H9 (cell line): Measurements from ENCODE around the gene OTOGL. TPM values are rescaled to one million over a fixed set of nuclear protein-coding genes. Genes with fewer than 3 reads are reported as not detected.

Experiments used
- DNase-seq: peaks from one replicate; pipeline ENCODE4 v3.0.0-alpha.2; 2017
- H2AFZ ChIP-seq: one replicate; pipeline ENCODE4 v1.6.1; 2013; ENCODE audit warnings: mild to moderate bottlenecking, low read length, control low read depth, moderate library complexity
- H2AK5ac ChIP-seq: 2 replicates; pipeline ENCODE4 v1.6.1; 2013; ENCODE audit warnings: low read length, control low read depth, mixed read lengths; ENCODE audit not compliant: insufficient read length
- H2BK120ac ChIP-seq: one replicate; pipeline ENCODE4 v1.6.1; 2013; ENCODE audit warnings: low read depth, mild to moderate bottlenecking, low read length, control low read depth, inconsistent platforms; ENCODE audit not compliant: poor library complexity, severe bottlenecking
- H2BK12ac ChIP-seq: 2 replicates; pipeline ENCODE4 v1.6.1; 2013; ENCODE audit warnings: low read length, control low read depth, mixed read lengths, low read depth; ENCODE audit not compliant: insufficient read length
- H2BK15ac ChIP-seq: 2 replicates; pipeline ENCODE4 v1.6.1; 2013; ENCODE audit warnings: low read depth, low read length, control low read depth
- H2BK20ac ChIP-seq: one replicate; pipeline ENCODE4 v1.6.1; 2013; ENCODE audit warnings: low read depth, mild to moderate bottlenecking, low read length, control low read depth, inconsistent platforms; ENCODE audit not compliant: poor library complexity, severe bottlenecking
- H2BK5ac ChIP-seq: 2 replicates; pipeline ENCODE4 v1.6.1; 2013; ENCODE audit warnings: low read length, control low read depth, mixed read lengths; ENCODE audit not compliant: insufficient read length
- H3K14ac ChIP-seq: 2 replicates; pipeline ENCODE4 v1.6.1; 2013; ENCODE audit warnings: low read length, control low read depth; ENCODE audit not compliant: insufficient read depth
- H3K18ac ChIP-seq: 2 replicates; pipeline ENCODE4 v1.6.1; 2013; ENCODE audit warnings: low read depth, mild to moderate bottlenecking, mixed read lengths, low read length, control low read depth; ENCODE audit not compliant: insufficient read length
- H3K23ac ChIP-seq: 2 replicates; pipeline ENCODE4 v1.6.1; 2013; ENCODE audit warnings: low read length, control low read depth, mixed read lengths, low read depth; ENCODE audit not compliant: insufficient read length
- H3K23me2 ChIP-seq: 2 replicates; pipeline ENCODE4 v1.6.1; 2013; ENCODE audit warnings: low read depth, mild to moderate bottlenecking, mixed read lengths, low read length, control low read depth; ENCODE audit not compliant: insufficient read length, poor library complexity, severe bottlenecking
- H3K27ac ChIP-seq: 2 replicates; pipeline ENCODE4 v1.5.1; 2013; ENCODE audit warnings: low read length, control low read depth, mixed read lengths, low read depth; ENCODE audit not compliant: insufficient read length
- H3K27me3 ChIP-seq: 2 replicates; pipeline ENCODE4 v1.6.1; 2013; ENCODE audit warnings: low read length, control low read depth, inconsistent platforms; ENCODE audit not compliant: insufficient read depth
- H3K4ac ChIP-seq: 2 replicates; pipeline ENCODE4 v1.6.1; 2013; ENCODE audit warnings: low read depth, mild to moderate bottlenecking, control low read depth, inconsistent platforms, low read length, moderate library complexity
- H3K4me1 ChIP-seq: 2 replicates; pipeline ENCODE4 v1.6.1; 2013; ENCODE audit warnings: low read length, control low read depth, inconsistent platforms; ENCODE audit not compliant: insufficient read depth
- H3K4me2 ChIP-seq: 2 replicates; pipeline ENCODE4 v1.6.1; 2013; ENCODE audit warnings: low read length, control low read depth, mixed read lengths; ENCODE audit not compliant: insufficient read length, insufficient read depth
- H3K56ac ChIP-seq: 2 replicates; pipeline ENCODE4 v1.6.1; 2013; ENCODE audit warnings: low read depth, mild to moderate bottlenecking, mixed read lengths, low read length, control low read depth; ENCODE audit not compliant: insufficient read length
- H3K79me1 ChIP-seq: 2 replicates; pipeline ENCODE4 v1.6.1; 2013; ENCODE audit warnings: low read depth, mild to moderate bottlenecking, moderate library complexity, low read length, control low read depth, inconsistent platforms; ENCODE audit not compliant: insufficient read depth, poor library complexity, severe bottlenecking
- H3K79me2 ChIP-seq: 2 replicates; pipeline ENCODE4 v1.6.1; 2013; ENCODE audit warnings: low read length, control low read depth, inconsistent platforms; ENCODE audit not compliant: insufficient read depth
- H3K9ac ChIP-seq: 2 replicates; pipeline ENCODE4 v1.6.1; 2013; ENCODE audit warnings: low read length, control low read depth, mixed read lengths; ENCODE audit not compliant: insufficient read length; ENCODE audit errors: extremely low read depth
- H3K9me3 ChIP-seq: one replicate; pipeline ENCODE4 v1.6.1; 2013; ENCODE audit warnings: low read depth, low read length, inconsistent platforms; ENCODE audit not compliant: control insufficient read depth
- H3T11ph ChIP-seq: one replicate; pipeline ENCODE4 v1.6.1; 2013; ENCODE audit warnings: mild to moderate bottlenecking, low read length, control low read depth, inconsistent platforms
- H4K20me1 ChIP-seq: one replicate; pipeline ENCODE4 v1.6.1; 2013; ENCODE audit not compliant: control insufficient read depth, insufficient read length, insufficient read depth
- H4K5ac ChIP-seq: 2 replicates; pipeline ENCODE4 v1.6.1; 2013; ENCODE audit warnings: low read depth, mild to moderate bottlenecking, mixed read lengths, low read length, control low read depth; ENCODE audit not compliant: insufficient read length
- H4K8ac ChIP-seq: replicated peaks from 2 replicates; pipeline ENCODE4 v1.6.1; 2013; ENCODE audit warnings: low read length, control low read depth, mixed read lengths, low read depth; ENCODE audit not compliant: insufficient read length
- H4K91ac ChIP-seq: 2 replicates; pipeline ENCODE4 v1.6.1; 2013; ENCODE audit warnings: low read depth, mild to moderate bottlenecking, moderate library complexity, mixed read lengths, low read length, control low read depth; ENCODE audit not compliant: insufficient read length
- H3K27ac Mint-ChIP-seq, 3 experiments: 2 replicates in 2 of 3; 3 replicates in 1 of 3; pipeline ENCODE4 v1.8.0; 2020 to 2021; ENCODE audit warnings: mixed read lengths in 3 of 3, mild to moderate bottlenecking in 1 of 3, moderate library complexity in 1 of 3
- H3K27me3 Mint-ChIP-seq: 2 replicates; pipeline ENCODE4 v1.8.0; 2021; ENCODE audit warnings: low read depth, mild to moderate bottlenecking, moderate library complexity, mixed read lengths
- H3K36me3 Mint-ChIP-seq, 3 experiments: 2 replicates in 2 of 3; 3 replicates in 1 of 3; pipeline ENCODE4 v1.8.0; 2020 to 2021; ENCODE audit warnings: low read depth in 3 of 3, mixed read lengths in 3 of 3; ENCODE audit not compliant: insufficient read depth in 1 of 3
- H3K4me1 Mint-ChIP-seq, 2 experiments: 2 replicates each; pipeline ENCODE4 v1.8.0; 2020; ENCODE audit warnings: mixed read lengths in 2 of 2
- H3K4me3 Mint-ChIP-seq, 2 experiments: 2 replicates in 1 of 2; 3 replicates in 1 of 2; pipeline ENCODE4 v1.8.0; 2020 to 2021; ENCODE audit warnings: mild to moderate bottlenecking in 2 of 2, mixed read lengths in 2 of 2, moderate library complexity in 1 of 2
- H3K9me3 Mint-ChIP-seq, 2 experiments: 2 replicates in 1 of 2; 3 replicates in 1 of 2; pipeline ENCODE4 v1.8.0; 2020; ENCODE audit warnings: mild to moderate bottlenecking in 2 of 2, mixed read lengths in 2 of 2, moderate library complexity in 1 of 2
- CTCF ChIP-seq: fragments of 200-600 bp; sonication (generic); conservative IDR thresholded peaks from 3 replicates; pipeline ENCODE4 v1.8.0; 2021; ENCODE audit warnings: antibody characterized with exemption, mild to moderate bottlenecking
- WGBS: extraction: QIAGEN DNeasy Blood & Tissue Kit; methylation state at CpG from one replicate; pipeline ENCODE4 v1.1.7; 2013; ENCODE audit warnings: missing lambda C conversion rate, low lambda C conversion rate, mixed read lengths; ENCODE audit not compliant: insufficient read length; ENCODE audit errors: extremely low coverage; 5-methylcytosine and 5-hydroxymethylcytosine counted together
- total RNA-seq: library from RNA; stranded (reverse); gene quantifications from 2 replicates; pipeline ENCODE4 v1.2.1, GENCODE V29; 2021

The OTOGL gene
- total RNA-seq, 1 experiment from 2014 or later = 0.11 TPM

GRCh38 chr12:80364056-80364455 lies 264.7 kb downstream of the OTOGL start:
- Histone ChIP-seq H3K23ac (no peak overlapping the region), H3K9ac (no peak overlapping the region), H4K5ac (no peak overlapping the region), H3K79me2 (no peaks in the 10 kb centered on the region), H2BK15ac (no peak overlapping the region), H3K23me2 (no peaks in the 10 kb centered on the region), H3K9me3 (no peaks in the 10 kb centered on the region), H3K27me3 (no peaks in the 10 kb centered on the region), H3K14ac (no peak overlapping the region), H2BK20ac (no peak overlapping the region), H3K79me1 (no peaks in the 10 kb centered on the region), H4K91ac (no peak overlapping the region), H2AK5ac (no peak overlapping the region), H3T11ph (no peak overlapping the region), H3K56ac (no peak overlapping the region), H2BK12ac (no peak overlapping the region), H3K27ac (no peak overlapping the region), H3K18ac (no peak overlapping the region), H2AFZ (no peak overlapping the region), H2BK5ac (no peak overlapping the region), H4K20me1 (no peaks in the 10 kb centered on the region), H3K4me1 (no peaks in the 10 kb centered on the region), H4K8ac (no peak overlapping the region), H2BK120ac (no peak overlapping the region), H3K4ac (no peak overlapping the region), H3K4me2 (no peak overlapping the region)
- no peaks in the 10 kb centered on the region for H3K27me3 Mint-ChIP-seq
- no CpG with 5 or more reads among the region's 3 CpGs for WGBS
- no peak overlapping the region for H3K27ac Mint-ChIP-seq
- peaks cover 2 to 5% of the 10 kb centered on the region in 2 experiments; a peak in 3 of 5 replicates for H3K9me3 Mint-ChIP-seq
- H3K4me1 Mint-ChIP-seq = no peaks in the 10 kb centered on the region
- TF ChIP-seq CTCF = no peak
- H3K4me3 Mint-ChIP-seq = no peak overlapping the region
- no peaks in the 10 kb centered on the region for H3K36me3 Mint-ChIP-seq
- DNase-seq = no peak
